T47D (cell line): Measurements from ENCODE around the gene ATP10A.

Experiments
- DNase-seq, 2 experiments: peaks; one replicate each; pipeline versions ENCODE4 v3.0.0 to v3.0.0-alpha.2; 2011 to 2012; ENCODE audit warnings: low read depth in 1 of 2, low spot score in 1 of 2
- JUND ChIP-seq: IDR thresholded peaks from 2 replicates; pipeline ENCODE4 v1.6.1; 2012; ENCODE audit warnings: low read depth
- in situ Hi-C: cut with HindIII; loops from 2 replicates; pipeline ENCODE4 v1.10.0; 2016; ENCODE audit warnings: low sequenced_read_pairs, low pct_unique_long_range_greater_than_20kb

ATP10A gene

DNA sequence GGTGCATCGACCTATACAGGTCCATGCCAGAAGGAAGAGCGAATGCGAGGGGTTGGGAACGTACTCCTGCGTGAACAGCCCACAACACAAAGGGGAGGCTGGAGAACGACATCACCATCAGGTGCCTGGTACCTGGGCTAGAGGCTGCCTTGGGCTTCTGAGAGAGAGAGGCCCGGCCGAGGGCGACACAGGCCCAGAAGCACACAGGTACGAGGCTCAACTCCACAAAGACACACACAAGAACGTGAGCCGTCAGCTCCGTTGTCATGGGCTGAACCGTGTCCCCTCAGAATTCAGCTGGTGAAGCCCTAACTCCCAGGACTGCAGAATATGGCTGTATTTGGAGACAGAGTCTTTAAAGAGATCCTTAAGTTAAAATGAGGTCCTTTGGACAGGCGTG is 134.3 kb downstream of the ATP10A start:
- TF ChIP-seq JUND: no peak
- no peak for DNase-seq
- in situ Hi-C loops: no loop called here

DNA sequence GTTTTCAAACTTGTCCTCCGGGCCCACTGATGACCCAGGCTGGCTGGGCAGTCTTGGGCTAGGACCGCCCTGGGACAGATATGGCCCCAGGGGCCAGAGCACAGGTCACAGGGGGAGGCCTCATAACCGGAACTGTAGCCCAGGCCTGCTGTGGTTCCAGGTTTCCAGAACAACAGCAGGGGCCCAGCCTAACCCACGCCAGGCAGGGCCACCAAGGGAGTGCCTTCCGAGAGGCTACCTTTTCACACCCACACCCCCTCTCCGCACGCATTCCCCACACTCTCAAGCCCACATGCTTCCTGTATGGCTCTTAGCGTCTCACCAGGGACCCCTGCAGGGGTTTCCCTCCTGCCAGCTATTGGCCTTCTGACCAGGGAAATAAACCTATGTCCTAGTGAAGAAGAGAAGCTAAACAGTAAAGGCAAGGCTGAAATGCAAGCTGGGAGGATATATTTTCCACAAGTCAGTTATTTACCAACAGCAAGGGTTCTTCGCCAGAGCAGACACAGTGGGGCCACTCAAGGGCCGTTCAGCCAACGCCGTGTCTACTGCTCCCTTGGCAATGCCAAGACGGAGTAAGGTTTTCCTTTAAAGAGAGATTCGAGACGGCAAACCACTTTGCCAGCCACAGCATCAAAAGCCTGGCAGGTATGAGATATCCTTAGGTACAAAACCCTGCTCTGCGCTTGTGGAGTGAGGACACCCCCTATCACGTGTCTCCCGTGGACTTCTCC is 135.1 kb downstream of the ATP10A start:
- no peak for DNase-seq
- TF ChIP-seq JUND: no peak
- in situ Hi-C loops: no loop called here

DNA sequence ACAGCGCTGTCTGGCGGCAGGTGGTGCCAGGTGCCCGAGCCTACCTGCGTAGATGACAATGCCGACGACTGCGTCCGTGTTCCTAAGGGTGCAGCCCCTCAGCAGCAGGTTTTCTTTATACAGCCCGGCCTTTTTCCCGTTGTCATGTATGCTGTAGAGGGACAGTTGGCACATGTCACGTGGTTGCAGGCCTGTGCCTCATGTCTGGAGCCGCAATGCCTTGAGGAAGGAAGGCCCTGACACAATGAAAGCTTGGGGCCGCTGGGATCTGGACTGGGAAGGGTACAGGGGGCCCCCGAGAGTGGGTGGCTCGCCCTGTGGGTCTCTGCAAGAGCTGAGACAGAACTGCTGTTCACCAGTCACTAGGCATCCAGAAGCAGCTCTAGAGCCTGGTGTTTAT is 136.0 kb downstream of the ATP10A start:
- DNase-seq: no peak
- no peak for TF ChIP-seq JUND
- in situ Hi-C loops: no loop called here

DNA sequence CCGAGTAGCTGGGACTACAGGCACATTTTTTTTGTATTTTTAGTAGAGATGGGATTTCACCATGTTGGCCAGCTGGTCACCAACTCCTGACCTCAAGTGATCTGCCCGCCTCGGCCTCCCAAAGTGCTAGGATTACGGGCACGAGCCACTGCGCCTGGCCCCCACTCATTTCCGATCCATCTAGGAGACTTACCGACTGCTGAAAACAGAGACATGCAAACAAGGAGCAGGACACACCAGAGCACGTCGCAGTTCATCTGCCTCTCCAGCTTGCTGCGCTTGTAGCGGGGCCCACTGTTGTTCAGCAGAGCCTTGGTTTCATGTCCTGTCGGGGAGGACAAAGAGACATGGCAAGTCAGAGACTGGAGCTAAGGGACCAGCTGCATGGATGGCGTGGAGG is 137.4 kb downstream of the ATP10A start:
- TF ChIP-seq JUND: no peak
- in situ Hi-C loops: no loop called here
- no peak for DNase-seq

DNA sequence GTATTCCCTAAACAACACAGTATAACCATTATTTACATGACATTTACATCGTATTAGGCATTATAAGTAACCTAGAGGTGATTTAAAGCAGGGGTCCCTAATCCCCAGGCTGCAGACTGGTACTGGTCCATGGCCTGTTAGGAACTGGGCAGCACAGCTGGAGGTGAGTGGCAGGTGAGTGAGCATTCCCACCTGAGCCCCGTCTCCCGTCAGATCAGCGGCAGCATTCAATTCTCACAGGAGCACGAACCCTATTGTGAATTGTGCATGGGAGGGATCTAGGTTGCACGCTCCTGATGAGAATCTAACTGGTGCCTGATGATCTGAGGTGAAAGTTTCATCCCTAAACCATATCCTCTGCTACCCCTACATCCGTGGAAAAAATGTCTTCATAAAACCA is 138.2 kb downstream of the ATP10A start:
- in situ Hi-C loops: no loop called here
- DNase-seq: no peak

DNA sequence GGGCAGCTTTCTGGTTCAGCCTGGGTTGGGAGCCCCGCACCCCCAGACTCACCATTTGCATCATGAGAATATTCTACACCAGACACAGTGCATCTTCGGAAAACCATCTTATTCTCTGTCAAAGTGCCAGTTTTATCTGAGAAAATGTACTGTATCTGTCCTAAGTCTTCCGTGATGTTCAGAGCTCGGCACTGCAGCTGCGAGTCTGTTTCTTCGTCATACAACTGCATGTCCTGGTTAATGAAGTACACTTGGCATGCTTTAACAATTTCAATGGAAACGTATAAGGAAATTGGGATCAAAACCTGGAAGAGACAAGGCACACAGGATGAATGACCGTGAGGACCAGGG is 141.5 kb downstream of the ATP10A start:
- in situ Hi-C loops: no loop called here
- TF ChIP-seq JUND: no peak
- no peak for DNase-seq

More for the DNA sequence above, 138.2 kb downstream of the ATP10A start:
- TF ChIP-seq JUND: no peak

DNA sequence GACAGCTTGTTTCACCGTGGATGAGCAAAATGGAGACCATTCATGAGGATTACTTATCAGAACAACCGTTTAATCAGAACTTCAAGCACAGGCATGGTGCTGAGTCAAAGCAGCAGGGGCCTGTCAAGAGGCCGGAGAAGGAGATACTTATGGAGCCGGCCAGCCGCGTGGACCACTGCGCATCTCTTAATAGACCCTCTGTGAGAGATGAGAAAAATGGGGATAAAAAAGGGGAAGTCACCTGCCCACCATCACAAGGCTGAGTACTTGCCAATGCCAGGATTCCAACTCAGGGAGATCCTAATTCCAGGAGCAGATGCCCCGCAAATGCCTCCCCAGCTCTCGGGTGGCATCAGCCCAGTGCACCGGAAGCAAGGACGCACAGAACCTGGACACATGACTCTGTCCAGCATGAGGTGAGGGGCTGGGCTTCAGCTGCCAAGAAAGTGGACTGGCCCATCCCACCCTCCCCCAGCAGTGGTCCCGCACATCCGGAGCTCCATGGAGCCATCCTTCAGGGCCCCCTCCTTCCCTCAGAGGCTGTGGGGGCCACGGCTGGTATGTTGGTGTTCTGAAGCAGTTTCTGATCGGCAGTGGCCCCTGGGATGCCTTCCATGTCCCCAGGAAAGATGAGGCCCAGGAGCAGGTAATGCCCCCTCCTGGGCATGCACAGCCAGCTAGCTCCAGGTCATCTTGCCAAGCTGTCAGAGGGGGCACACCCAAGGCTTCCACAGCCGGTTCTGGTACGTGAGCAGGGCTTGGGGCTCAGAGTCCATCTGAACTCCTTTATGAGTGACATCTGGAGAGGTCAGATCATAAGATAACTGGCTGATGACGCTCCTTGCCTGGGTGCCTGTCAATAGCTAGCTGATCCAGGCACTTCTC is 143.8 kb downstream of the ATP10A start:
- in situ Hi-C loops: no loop called here
- no peak for TF ChIP-seq JUND
- DNase-seq: no peak

DNA sequence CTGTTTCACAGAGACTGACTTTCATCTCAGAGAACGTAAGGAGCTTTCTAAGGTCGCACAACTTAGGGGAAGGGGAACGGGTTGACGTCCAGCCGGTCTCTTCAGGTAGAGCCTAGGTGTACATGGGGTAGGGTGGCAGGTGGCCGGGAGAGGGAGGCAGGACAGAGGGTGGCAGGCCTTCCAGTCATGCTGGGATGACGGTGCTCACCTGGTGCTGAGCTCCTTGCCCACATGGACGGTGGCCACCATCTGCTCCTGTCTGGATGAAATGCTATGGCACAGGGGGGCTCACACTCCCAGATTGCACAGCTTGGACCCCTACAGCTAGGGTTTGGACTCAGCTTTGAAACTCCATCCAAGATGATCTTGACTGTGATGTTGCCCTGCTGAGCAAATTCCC is 144.5 kb downstream of the ATP10A start:
- TF ChIP-seq JUND: no peak
- DNase-seq: no peak
- in situ Hi-C loops: no loop called here

DNA sequence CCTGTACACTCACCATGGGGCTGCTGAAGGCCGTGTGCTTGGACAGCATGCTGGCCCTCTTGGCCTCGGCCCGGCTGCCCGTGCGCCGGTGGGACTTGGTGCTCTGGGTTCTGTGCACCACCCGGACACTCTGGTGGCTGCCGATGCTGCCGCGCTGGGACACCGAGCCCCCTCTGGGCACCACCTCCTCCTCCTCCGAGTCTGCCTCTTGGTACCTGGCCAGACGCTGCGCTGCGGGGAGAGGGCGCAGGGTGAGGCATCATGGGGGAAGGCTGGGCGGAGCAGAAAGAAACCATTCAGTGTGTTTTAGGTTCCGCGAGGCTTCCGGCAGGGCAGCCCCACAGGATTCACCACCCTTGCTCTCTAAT is 145.0 kb downstream of the ATP10A start:
- no peak for TF ChIP-seq JUND
- DNase-seq: no peak
- in situ Hi-C loops: no loop called here

DNA sequence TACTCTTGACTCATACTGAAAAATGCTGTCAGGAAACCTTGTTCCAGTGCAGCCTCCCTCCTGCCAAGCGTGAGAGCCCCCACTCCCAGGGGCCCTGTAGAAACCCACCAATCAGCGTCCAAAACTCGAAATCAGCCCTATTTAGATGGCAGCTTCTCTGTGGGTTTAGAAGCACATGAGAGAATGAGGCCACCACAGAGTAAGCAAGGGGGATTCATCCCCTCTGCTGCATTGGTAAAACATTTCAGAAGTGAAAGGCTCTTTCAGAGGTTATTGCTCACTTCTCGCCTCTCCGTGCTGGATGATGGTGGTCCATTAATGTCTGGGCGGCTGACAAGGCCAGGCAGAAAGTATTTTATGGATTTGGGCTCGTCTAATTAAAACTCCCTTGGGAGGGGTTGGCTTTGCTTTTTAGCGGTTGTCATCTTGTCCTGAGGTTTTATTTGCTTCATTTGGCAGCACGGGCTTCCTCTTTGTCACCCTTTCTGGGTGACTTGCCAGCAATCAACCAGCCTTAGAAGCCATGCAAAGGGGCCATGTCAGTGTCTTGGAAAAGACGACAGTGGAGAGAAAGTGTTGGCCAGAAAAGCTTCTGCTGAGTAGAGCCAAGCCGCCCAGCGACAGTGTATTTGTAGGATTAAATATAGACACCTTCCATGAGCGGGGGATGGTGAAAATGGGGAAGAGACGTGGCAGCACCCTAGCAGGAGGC is 145.5 kb downstream of the ATP10A start:
- no peak for TF ChIP-seq JUND
- in situ Hi-C loops: no loop called here
- no peak for DNase-seq

DNA sequence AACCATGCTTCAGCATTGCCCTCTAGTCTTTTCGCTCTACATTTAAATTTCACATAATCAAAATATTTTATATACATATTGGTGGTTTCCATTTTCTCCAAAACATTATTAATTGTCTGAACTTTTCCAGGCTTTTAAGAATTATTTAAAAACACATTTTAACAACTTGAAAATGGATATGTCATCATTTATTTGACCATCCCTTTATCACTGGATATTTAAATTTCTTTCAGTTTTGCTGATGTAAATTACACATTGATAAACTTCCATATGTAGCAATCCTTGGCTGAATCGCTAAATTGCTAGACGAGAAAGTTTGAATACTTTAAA is 146.0 kb downstream of the ATP10A start:
- DNase-seq: no peak
- TF ChIP-seq JUND: no peak
- in situ Hi-C loops: no loop called here

DNA sequence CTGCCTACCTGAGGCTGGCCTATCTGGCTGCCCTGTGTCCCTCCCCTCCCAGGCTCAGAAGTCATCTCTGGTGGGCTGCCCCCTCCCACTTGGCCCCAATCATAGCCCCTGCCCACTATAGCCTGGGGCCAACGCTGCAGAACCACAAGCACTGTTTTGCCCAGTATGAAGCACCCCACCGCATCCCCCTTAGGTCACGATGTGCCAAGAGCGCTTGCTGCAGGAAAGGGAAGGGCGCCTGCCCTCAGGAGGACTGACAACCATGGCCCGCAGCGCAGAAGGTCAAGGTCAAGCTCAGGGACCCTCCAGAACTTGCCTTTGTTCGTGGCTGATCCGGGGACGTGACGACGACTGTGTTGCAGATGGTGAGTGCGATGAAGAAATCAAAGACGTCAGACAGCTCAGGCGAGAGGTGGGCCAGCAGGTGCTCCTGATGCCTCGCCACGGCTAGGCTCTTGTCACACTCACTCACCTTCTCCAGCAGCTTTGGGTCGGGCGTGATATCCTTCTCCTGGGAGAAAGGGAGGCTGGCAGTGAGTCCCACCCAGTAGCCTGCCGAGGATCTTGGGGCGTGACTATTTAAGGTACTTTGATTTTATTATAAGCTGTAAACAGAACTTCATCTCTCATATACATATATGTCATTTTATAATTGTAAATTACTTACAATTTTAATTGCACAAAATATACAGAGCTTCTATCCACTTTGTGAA is 146.6 kb downstream of the ATP10A start:
- no peak for DNase-seq
- in situ Hi-C loops: no loop called here
- no peak for TF ChIP-seq JUND
